Activated CD8-positive, alpha-beta memory T cell treated with anti-CD3 and anti-CD28 coated beads, Interleukin-2, amount 10 ng/mL, durations not matched to agents 7 days and 5 days (primary cell): ENCODE results near the gene CPT1A. TPM values are rescaled to one million over a fixed set of nuclear protein-coding genes. Genes with fewer than 3 reads are reported as not detected.

Experiments used
- ATAC-seq: fragments of 150-1000 bp; cut with Tn5 transposase; one replicate; pipeline ENCODE4 v1.10.0; 2021; ENCODE audit warnings: moderate library complexity
- CTCF ChIA-PET: fragments of 350-600 bp; sonication (Branson Sonifier 250); formaldehyde crosslinking; loops from one replicate; lab custom pipeline; 2021; ENCODE audit warnings: antibody characterized with exemption; lab: Charles Lee
- DNase-seq: peaks from one replicate; pipeline ENCODE4 v3.0.0-alpha.2; 2020
- H3K27ac Mint-ChIP-seq: one replicate; pipeline ENCODE4 v1.8.0; 2021; ENCODE audit warnings: mild to moderate bottlenecking, mixed read lengths
- H3K27me3 Mint-ChIP-seq: one replicate; pipeline ENCODE4 v1.8.0; 2021; ENCODE audit warnings: mixed read lengths
- H3K36me3 Mint-ChIP-seq: one replicate; pipeline ENCODE4 v1.8.0; 2021; ENCODE audit warnings: mild to moderate bottlenecking, mixed read lengths
- H3K4me1 Mint-ChIP-seq: one replicate; pipeline ENCODE4 v1.8.0; 2021; ENCODE audit warnings: mixed read lengths
- H3K4me3 Mint-ChIP-seq: one replicate; pipeline ENCODE4 v1.8.0; 2021; ENCODE audit warnings: mild to moderate bottlenecking, moderate library complexity, mixed read lengths
- H3K9me3 Mint-ChIP-seq: one replicate; pipeline ENCODE4 v1.8.0; 2022; ENCODE audit warnings: low read depth, mixed read lengths
- total RNA-seq, 2 experiments: library from RNA; stranded (reverse); gene quantifications; one replicate each; pipeline ENCODE4 v1.2.3, GENCODE V29; 2021

The CPT1A gene
- total RNA-seq, 2 experiments from 2014 or later, result 36.4 to 46.1 TPM

DNA sequence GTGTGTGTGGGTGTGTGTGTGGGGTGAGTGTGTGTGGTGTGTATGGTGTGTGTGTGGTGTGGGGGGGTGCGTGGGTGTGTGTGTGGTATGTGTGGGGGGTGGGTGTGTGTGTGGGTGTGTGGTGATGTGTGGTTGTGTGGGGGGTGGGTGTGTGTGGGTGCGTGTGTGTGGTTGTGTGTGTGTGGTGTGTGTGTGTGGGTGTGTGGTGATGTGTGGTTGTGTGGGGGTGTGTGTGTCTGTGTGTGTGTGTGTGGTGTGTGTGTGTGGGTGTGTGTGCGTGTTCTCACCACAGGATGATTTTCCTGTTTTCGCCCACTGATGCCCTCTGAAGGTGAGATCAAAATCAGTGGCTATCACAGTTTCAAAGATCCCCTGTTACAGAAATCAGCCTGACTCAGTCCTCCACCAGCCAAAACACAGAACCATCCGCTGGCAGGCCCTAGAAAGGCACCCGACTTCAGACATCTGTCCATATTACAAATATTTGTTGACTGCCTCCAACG, 24.7 kb downstream of the CPT1A start:
- no peaks in the 10 kb centered on the region for H3K9me3 Mint-ChIP-seq
- no peak for DNase-seq
- no peaks in the 10 kb centered on the region for H3K27me3 Mint-ChIP-seq
- peaks cover 16% of the 10 kb centered on the region for H3K4me1 Mint-ChIP-seq
- H3K27ac Mint-ChIP-seq, result peak overlapping the region; percentile 41
- CTCF ChIA-PET, result interaction anchor here (1.3 kb wide), 1 partner anchor 19 kb away, joined by 5 read pairs; no protein-coding TSS in a partner anchor
- H3K4me3 Mint-ChIP-seq, result no peak overlapping the region
- ATAC-seq, result peak; percentile 27
- peaks cover 8% of the 10 kb centered on the region for H3K36me3 Mint-ChIP-seq

DNA sequence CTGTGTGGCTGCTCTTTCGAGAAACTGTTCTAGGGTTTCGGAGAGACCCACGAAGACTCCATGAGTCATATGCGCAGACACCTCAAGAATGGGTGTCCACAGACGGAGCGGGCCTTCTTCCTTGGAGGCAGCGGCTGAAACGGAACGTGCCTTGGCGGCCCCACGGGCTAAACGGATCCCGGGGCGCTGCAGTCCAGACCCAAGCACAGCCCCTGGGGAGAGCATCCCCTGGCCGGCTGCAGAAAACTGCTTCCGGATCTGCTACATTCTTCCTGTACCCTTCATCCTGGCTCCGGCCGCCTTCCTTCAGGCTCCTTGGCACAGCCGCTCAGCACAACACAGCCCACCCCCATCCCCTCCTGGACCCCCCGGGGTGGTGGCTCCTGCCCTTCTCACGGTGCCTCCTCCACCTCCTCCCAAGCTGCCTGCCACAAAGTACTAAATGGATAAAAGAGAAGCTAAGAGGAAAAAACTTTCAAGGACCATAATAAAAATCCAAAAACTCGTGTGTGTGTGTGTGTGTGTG, 25.4 kb downstream of the CPT1A start:
- peaks cover 16% of the 10 kb centered on the region for H3K4me1 Mint-ChIP-seq
- H3K4me3 Mint-ChIP-seq, result no peak overlapping the region
- no peaks in the 10 kb centered on the region for H3K9me3 Mint-ChIP-seq
- H3K27ac Mint-ChIP-seq, result peak overlapping the region; percentile 41
- H3K36me3 Mint-ChIP-seq, result peaks cover 8% of the 10 kb centered on the region
- CTCF ChIA-PET, result no interaction called here
- DNase-seq, result no peak
- no peak for ATAC-seq
- no peaks in the 10 kb centered on the region for H3K27me3 Mint-ChIP-seq

- CTCF ChIA-PET, result no interaction called here
- no peak overlapping the region for H3K4me3 Mint-ChIP-seq
- peaks cover 8% of the 10 kb centered on the region for H3K36me3 Mint-ChIP-seq
- no peaks in the 10 kb centered on the region for H3K9me3 Mint-ChIP-seq
- H3K27ac Mint-ChIP-seq, result no peak overlapping the region
- H3K4me1 Mint-ChIP-seq, result peaks cover 16% of the 10 kb centered on the region
- H3K27me3 Mint-ChIP-seq, result no peaks in the 10 kb centered on the region
- ATAC-seq (no peak), DNase-seq (no peak)
Observed at GRCh38 chr11:68813773-68814172, 27.9 kb downstream of the CPT1A start.

DNA sequence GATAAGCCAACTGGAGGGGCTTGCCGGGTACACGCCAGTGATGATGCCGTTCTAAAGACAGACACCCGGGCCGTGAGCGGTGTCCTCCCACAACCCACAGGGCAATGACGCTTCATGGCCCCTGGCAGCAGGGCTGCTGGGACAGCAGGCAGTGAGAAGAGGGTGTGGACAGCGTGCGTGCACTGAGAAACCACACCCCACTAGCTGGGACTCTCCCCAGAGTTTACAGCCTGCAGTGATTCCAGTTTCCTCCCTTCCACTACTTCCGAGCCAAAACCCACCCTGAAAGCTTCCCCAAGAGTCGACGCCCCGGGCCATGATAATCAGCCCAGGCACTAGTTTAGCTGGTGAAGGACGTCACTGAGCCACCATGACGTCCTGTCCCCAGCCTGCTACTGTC, 29.2 kb downstream of the CPT1A start:
- H3K27ac Mint-ChIP-seq, result no peak overlapping the region
- CTCF ChIA-PET, result interaction anchor here (0.7 kb wide), 1 partner anchor 15 kb away, joined by 4 read pairs; no protein-coding TSS in a partner anchor
- H3K4me1 Mint-ChIP-seq, result peaks cover 10% of the 10 kb centered on the region
- peaks cover 8% of the 10 kb centered on the region for H3K36me3 Mint-ChIP-seq
- H3K27me3 Mint-ChIP-seq, result no peaks in the 10 kb centered on the region
- no peak overlapping the region for H3K4me3 Mint-ChIP-seq
- DNase-seq (no peak), ATAC-seq (no peak)
- no peaks in the 10 kb centered on the region for H3K9me3 Mint-ChIP-seq

DNA sequence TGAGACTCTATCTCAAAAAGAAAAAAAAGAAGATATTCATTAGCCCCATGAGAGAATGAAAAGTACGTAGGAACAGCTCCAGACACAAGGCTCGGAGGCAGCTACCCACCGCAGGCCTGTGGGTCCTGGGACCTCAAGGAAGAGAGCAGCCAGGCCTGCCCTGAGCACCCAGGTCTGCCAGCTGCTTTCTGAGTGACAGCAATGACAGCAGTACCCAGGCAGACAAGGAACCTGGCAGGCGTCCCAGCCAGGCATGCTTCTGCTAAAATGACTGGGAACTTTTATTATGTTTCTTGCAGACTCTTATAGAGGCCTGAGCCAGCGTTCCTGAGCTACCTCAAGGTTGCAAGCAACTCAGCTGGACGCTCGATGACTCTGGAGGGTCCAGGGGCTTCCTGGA, 31.6 kb downstream of the CPT1A start:
- CTCF ChIA-PET, result no interaction called here
- Mint-ChIP-seq H3K36me3 (peaks cover 5% of the 10 kb centered on the region), H3K27me3 (no peaks in the 10 kb centered on the region), H3K27ac (no peak overlapping the region), H3K4me3 (no peak overlapping the region), H3K9me3 (no peaks in the 10 kb centered on the region), H3K4me1 (no peaks in the 10 kb centered on the region)
- ATAC-seq (no peak), DNase-seq (no peak)

GRCh38 chr11:68809506-68809905, 32.2 kb downstream of the CPT1A start:
- ATAC-seq (no peak), DNase-seq (no peak)
- H3K4me1 Mint-ChIP-seq, result no peaks in the 10 kb centered on the region
- H3K27ac Mint-ChIP-seq, result no peak overlapping the region
- H3K4me3 Mint-ChIP-seq, result no peak overlapping the region
- peaks cover 2% of the 10 kb centered on the region for H3K36me3 Mint-ChIP-seq
- no peaks in the 10 kb centered on the region for H3K27me3 Mint-ChIP-seq
- CTCF ChIA-PET, result no interaction called here
- H3K9me3 Mint-ChIP-seq, result no peaks in the 10 kb centered on the region

GRCh38 chr11:68808787-68809186, 32.9 kb downstream of the CPT1A start:
- Mint-ChIP-seq H3K4me3 (no peak overlapping the region), H3K27me3 (no peaks in the 10 kb centered on the region), H3K27ac (no peak overlapping the region), H3K36me3 (peaks cover 2% of the 10 kb centered on the region), H3K9me3 (no peaks in the 10 kb centered on the region), H3K4me1 (no peaks in the 10 kb centered on the region)
- ATAC-seq (no peak), DNase-seq (no peak)
- CTCF ChIA-PET, result interaction anchor here (3.4 kb wide), 1 partner anchor 11 kb away, joined by 9 read pairs; no protein-coding TSS in a partner anchor

GRCh38 chr11:68806931-68807844, 34.5 kb downstream of the CPT1A start:
- H3K27ac Mint-ChIP-seq, result no peak overlapping the region
- H3K4me1 Mint-ChIP-seq, result no peaks in the 10 kb centered on the region
- H3K36me3 Mint-ChIP-seq, result peaks cover 3% of the 10 kb centered on the region
- CTCF ChIA-PET, result interaction anchor here (3.4 kb wide), 1 partner anchor 9 kb away, joined by 9 read pairs; no protein-coding TSS in a partner anchor
- no peak for ATAC-seq
- no peaks in the 10 kb centered on the region for H3K27me3 Mint-ChIP-seq
- H3K4me3 Mint-ChIP-seq, result no peak overlapping the region
- no peaks in the 10 kb centered on the region for H3K9me3 Mint-ChIP-seq
- no peak for DNase-seq

GRCh38 chr11:68804786-68805185, 36.9 kb downstream of the CPT1A start:
- no peaks in the 10 kb centered on the region for H3K27me3 Mint-ChIP-seq

DNA sequence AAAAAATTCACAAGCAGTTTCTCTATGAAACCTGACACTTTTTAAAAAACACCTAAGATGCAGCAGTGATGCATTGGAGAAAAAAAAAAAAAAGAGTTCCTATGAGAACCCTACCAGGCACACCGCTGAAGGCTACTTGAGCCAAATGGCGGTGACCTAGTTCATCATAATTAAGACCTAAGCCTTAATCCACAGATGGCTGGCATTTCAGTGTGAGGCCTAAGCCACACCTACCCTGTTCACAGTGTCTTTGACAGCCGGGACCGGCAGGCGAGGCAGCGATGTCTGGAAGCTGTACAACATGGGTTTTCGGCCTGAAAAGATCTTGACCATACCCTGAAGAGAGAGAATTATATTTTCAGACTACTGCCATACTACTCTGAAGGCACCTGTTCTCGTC, 38.0 kb downstream of the CPT1A start:
- H3K4me1 Mint-ChIP-seq, result no peaks in the 10 kb centered on the region
- H3K4me3 Mint-ChIP-seq, result no peak overlapping the region
- H3K27me3 Mint-ChIP-seq, result no peaks in the 10 kb centered on the region
- ATAC-seq (no peak), DNase-seq (no peak)
- H3K36me3 Mint-ChIP-seq, result peaks cover 8% of the 10 kb centered on the region
- H3K27ac Mint-ChIP-seq, result no peak overlapping the region
- no peaks in the 10 kb centered on the region for H3K9me3 Mint-ChIP-seq
- CTCF ChIA-PET, result no interaction called here

More at GRCh38 chr11:68804786-68805185, 36.9 kb downstream of the CPT1A start:
- Mint-ChIP-seq H3K9me3 (no peaks in the 10 kb centered on the region), H3K27ac (no peak overlapping the region), H3K36me3 (peaks cover 6% of the 10 kb centered on the region), H3K4me3 (no peak overlapping the region), H3K4me1 (no peaks in the 10 kb centered on the region)
- ATAC-seq, result no peak
- CTCF ChIA-PET, result no interaction called here
- DNase-seq, result no peak

- Mint-ChIP-seq H3K4me3 (no peak overlapping the region), H3K27me3 (no peaks in the 10 kb centered on the region), H3K4me1 (no peaks in the 10 kb centered on the region), H3K36me3 (peaks cover 14% of the 10 kb centered on the region), H3K27ac (no peak overlapping the region), H3K9me3 (no peaks in the 10 kb centered on the region)
- CTCF ChIA-PET, result interaction anchor here (0.6 to 2.5 kb wide), 11 partner anchors 9 to 166 kb away, joined by 3 to 9 read pairs (median 5); partner anchors contain the start of gene CPT1A
- ATAC-seq, result peak; percentile 30
- peak; percentile 58 for DNase-seq
Observed at GRCh38 chr11:68798221-68798813, 43.4 kb downstream of the CPT1A start.

- Mint-ChIP-seq H3K27ac (no peak overlapping the region), H3K4me1 (no peaks in the 10 kb centered on the region), H3K4me3 (no peak overlapping the region), H3K27me3 (no peaks in the 10 kb centered on the region), H3K36me3 (peaks cover 16% of the 10 kb centered on the region), H3K9me3 (no peaks in the 10 kb centered on the region)
- CTCF ChIA-PET, result no interaction called here
- ATAC-seq, result no peak
- no peak for DNase-seq
Observed at GRCh38 chr11:68796801-68797200, 44.9 kb downstream of the CPT1A start.

DNA sequence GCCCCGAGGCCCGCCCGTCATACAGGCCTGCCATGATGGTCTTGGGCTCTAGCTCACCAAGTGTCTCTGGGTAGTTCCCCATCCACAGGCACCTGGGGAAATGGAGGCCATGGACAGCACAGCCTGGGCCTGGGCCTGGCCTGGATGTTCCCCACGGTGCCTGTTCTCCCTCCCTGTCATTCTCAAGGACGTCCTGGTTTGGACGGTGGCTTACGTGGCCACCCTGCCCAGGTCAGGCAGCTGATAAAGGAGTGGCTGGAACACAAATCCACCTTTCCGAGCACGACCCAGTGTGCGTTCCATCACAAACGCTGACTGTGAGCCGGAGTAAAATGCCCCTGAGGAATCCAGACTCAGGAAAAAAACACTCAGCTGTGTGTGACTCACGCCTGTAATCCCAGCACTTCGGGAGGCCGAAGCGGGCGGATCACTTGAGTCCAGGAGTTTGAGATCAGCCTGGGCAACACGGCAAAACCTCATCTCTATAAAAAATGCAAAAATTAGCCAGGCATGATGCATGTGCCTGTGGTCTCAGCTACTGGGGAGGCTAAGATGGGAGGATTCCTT, 49.2 kb downstream of the CPT1A start:
- Mint-ChIP-seq H3K9me3 (no peaks in the 10 kb centered on the region), H3K27ac (no peak overlapping the region), H3K36me3 (peaks cover 16% of the 10 kb centered on the region), H3K27me3 (no peaks in the 10 kb centered on the region), H3K4me1 (no peaks in the 10 kb centered on the region), H3K4me3 (no peak overlapping the region)
- ATAC-seq, result no peak
- CTCF ChIA-PET, result no interaction called here
- DNase-seq, result no peak
